Retinal pigment epithelial cell (primary cell): ENCODE data around the gene SUCLG1.

Experiments used
- DNase-seq: peaks from one replicate; pipeline ENCODE4 v3.0.0-alpha.2; 2010; ENCODE audit warnings: low read depth
- H3K4me3 ChIP-seq: 2 replicates; pipeline ENCODE4 v1.5.1; 2011; ENCODE audit warnings: mild to moderate bottlenecking, low read length, control low read depth, moderate library complexity
- CTCF ChIP-seq: conservative IDR thresholded peaks from 2 replicates; pipeline ENCODE4 v1.5.1; 2011; ENCODE audit warnings: low read depth, low read length, control low read depth, inconsistent platforms

SUCLG1 gene

DNA sequence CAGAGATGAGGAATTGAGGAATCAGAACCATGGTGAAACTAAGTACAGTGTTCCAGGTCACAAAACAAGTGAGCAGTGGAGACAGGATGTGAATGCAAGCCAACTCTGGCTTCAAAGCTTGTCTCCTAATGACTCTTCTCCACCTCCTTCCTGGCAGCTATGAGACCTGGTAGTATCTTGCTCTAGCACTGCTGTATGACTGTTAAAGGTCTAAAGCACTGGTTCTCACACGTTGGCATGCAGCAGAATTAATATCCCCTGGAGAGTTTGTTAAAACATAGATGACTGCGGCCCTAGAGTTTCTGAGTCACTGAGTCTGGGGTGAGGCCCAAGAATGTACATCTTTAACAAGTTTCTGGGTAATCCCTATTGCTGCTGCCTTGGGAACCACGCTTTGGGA lies 63.3 kb downstream of the SUCLG1 start:
- DNase-seq, result peak; percentile 89
- H3K4me3 ChIP-seq, result no peak overlapping the region
- TF ChIP-seq CTCF, result no peak

- no peak overlapping the region for H3K4me3 ChIP-seq
- DNase-seq, result no peak
- TF ChIP-seq CTCF, result no peak
Measured at GRCh38 chr2:84394628-84395027, 64.5 kb downstream of the SUCLG1 start.

DNA sequence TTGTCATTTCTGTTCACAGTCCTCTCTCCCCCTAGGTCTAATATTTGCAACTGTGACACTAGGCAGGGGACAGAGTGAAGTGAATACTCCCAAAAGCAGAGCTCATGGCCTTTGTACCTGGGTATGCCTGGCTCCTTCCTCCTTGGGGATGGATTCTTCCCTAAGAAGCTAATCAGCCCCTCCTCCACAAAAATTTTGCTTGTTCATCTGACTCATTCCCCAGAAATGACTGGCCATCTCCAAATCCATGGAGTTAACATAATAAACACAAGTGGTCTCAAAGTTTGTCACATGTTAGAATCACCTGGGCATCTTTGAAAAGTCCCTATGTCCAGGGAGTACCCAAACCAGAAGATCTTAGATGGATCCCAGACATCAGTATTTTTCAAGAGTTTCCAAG lies 65.3 kb downstream of the SUCLG1 start:
- no peak for TF ChIP-seq CTCF
- DNase-seq, result no peak
- no peak overlapping the region for H3K4me3 ChIP-seq

DNA sequence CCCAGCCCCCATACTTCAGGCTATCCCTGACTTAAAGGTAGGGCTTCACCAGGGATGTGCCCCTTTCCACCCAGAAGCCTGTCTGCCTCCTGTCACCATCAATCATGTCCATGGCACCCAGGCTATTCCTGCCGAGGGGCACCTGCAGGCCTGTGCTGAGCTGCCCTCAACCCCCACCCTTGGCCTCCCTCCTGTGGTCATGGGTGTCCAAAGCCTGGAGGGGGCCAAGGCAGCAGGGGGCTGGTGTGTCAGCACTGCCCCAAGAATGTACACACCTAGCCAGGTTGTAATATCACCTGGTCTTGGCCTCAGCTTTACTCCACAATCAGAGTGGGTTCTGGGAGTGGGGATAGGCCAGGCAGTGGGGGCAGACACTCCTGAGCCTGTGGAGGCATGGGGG lies 69.3 kb downstream of the SUCLG1 start:
- no peak for DNase-seq
- TF ChIP-seq CTCF, result no peak
- H3K4me3 ChIP-seq, result no peak overlapping the region

- no peak for DNase-seq
- TF ChIP-seq CTCF, result no peak
- H3K4me3 ChIP-seq, result no peak overlapping the region
Measured at GRCh38 chr2:84388921-84389490, 70.1 kb downstream of the SUCLG1 start.

- no peak overlapping the region for H3K4me3 ChIP-seq
- TF ChIP-seq CTCF, result no peak
- no peak for DNase-seq
Measured at GRCh38 chr2:84388133-84388532, 70.9 kb downstream of the SUCLG1 start.

GRCh38 chr2:84386336-84387040 lies 72.6 kb downstream of the SUCLG1 start:
- no peak for TF ChIP-seq CTCF
- DNase-seq, result peak; percentile 35
- H3K4me3 ChIP-seq, result no peak overlapping the region
